A549 (cell line): ENCODE measurements around the gene REELD1.

Experiments
- ESRRA ChIP-seq: fragments of 150-350 bp; IDR thresholded peaks from 2 replicates; pipeline ENCODE4 v1.6.1; 2014; ENCODE audit warnings: mild to moderate bottlenecking, low read length, borderline replicate concordance
- HOXB5 ChIP-seq: fragments of 250-450 bp; sonication (Bioruptor Pico); IDR thresholded peaks from 2 replicates; pipeline ENCODE4 v1.5.0; 2020; ENCODE audit warnings: mild to moderate bottlenecking, moderate library complexity
- KDM1A ChIP-seq: fragments of 200-600 bp; sonication (generic); IDR thresholded peaks from 2 replicates; pipeline ENCODE4 v1.6.1; 2016; ENCODE audit warnings: low read depth, mild to moderate bottlenecking
- NFE2L2 ChIP-seq: fragments of 150-350 bp; conservative IDR thresholded peaks from 2 replicates; pipeline ENCODE4 v1.6.1; 2014; ENCODE audit warnings: low read length
- NR3C1 ChIP-seq: fragments of >200 bp; sonication (Bioruptor Twin); formaldehyde crosslinking; IDR thresholded peaks from 3 replicates; pipeline ENCODE4 v1.6.1; 2017
- POLR2A ChIP-seq: IDR thresholded peaks from 2 replicates; pipeline ENCODE4 v1.6.1; 2012; ENCODE audit warnings: mild to moderate bottlenecking, low read length
- RAD21 ChIP-seq, 2 experiments: fragments of >200 bp in 1 of 2; sonication (Bioruptor Twin) in 1 of 2; formaldehyde crosslinking in 1 of 2; IDR thresholded peaks in 1 of 2; conservative IDR thresholded peaks in 1 of 2; 2 replicates in 1 of 2; 3 replicates in 1 of 2; pipeline ENCODE4 v1.6.1; 2012 to 2018; ENCODE audit warnings: inconsistent platforms in 1 of 2
- RFX5 ChIP-seq: fragments of 450-650 bp; IDR thresholded peaks from 2 replicates; pipeline ENCODE4 v1.7.1; 2014; ENCODE audit warnings: antibody characterized with exemption, mild to moderate bottlenecking, moderate library complexity
- TF ChIP-seq, protein P1 (sequence below): fragments of >200 bp; sonication (Bioruptor Twin); formaldehyde crosslinking; IDR thresholded peaks from 3 replicates; pipeline ENCODE4 v1.5.1; 2016
- TF ChIP-seq, protein P2 (sequence below): IDR thresholded peaks from 2 replicates; pipeline ENCODE4 v1.6.1; 2012; ENCODE audit warnings: low read depth, borderline replicate concordance
- TF ChIP-seq, protein P3 (sequence below): fragments of 200-600 bp; sonication (generic); IDR thresholded peaks from 2 replicates; pipeline ENCODE4 v1.6.1; 2016; ENCODE audit warnings: antibody characterized with exemption, mild to moderate bottlenecking, moderate library complexity
- TF ChIP-seq, protein P4 (sequence below): fragments of 250-450 bp; sonication (Bioruptor Pico); IDR thresholded peaks from 2 replicates; pipeline ENCODE4 v1.5.0; 2021; ENCODE audit warnings: mild to moderate bottlenecking, moderate library complexity, borderline replicate concordance
- TF ChIP-seq, protein P5 (sequence below): IDR thresholded peaks from 2 replicates; pipeline ENCODE4 v1.6.1; 2012
- TF ChIP-seq, protein P6 (sequence below): IDR thresholded peaks from 2 replicates; pipeline ENCODE4 v1.6.1; 2012

DNA sequence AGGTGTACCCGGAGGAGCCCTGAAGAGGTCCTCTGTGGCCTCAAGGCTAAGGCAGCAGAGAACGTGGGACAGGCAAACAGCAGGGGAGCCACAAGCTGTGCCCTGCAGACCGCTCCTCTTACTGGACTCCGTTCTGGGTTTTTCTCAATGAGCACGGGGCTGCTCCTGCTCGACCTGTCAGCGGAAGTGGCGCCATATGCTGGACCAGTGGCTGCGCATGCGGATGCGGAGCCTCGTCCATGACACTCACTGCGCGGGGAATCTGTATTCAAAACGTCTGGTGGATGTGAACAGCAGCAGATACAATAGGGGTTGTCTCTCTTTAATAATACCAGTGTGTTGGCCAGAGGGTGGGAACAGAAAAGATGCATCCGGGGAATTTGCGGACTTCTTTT lies 29.5 kb downstream of the REELD1 start:
- TF ChIP-seq, protein P1, sequence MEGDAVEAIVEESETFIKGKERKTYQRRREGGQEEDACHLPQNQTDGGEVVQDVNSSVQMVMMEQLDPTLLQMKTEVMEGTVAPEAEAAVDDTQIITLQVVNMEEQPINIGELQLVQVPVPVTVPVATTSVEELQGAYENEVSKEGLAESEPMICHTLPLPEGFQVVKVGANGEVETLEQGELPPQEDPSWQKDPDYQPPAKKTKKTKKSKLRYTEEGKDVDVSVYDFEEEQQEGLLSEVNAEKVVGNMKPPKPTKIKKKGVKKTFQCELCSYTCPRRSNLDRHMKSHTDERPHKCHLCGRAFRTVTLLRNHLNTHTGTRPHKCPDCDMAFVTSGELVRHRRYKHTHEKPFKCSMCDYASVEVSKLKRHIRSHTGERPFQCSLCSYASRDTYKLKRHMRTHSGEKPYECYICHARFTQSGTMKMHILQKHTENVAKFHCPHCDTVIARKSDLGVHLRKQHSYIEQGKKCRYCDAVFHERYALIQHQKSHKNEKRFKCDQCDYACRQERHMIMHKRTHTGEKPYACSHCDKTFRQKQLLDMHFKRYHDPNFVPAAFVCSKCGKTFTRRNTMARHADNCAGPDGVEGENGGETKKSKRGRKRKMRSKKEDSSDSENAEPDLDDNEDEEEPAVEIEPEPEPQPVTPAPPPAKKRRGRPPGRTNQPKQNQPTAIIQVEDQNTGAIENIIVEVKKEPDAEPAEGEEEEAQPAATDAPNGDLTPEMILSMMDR: no peak
- no peak for TF ChIP-seq POLR2A
- no peak for TF ChIP-seq KDM1A
- TF ChIP-seq, protein P2, sequence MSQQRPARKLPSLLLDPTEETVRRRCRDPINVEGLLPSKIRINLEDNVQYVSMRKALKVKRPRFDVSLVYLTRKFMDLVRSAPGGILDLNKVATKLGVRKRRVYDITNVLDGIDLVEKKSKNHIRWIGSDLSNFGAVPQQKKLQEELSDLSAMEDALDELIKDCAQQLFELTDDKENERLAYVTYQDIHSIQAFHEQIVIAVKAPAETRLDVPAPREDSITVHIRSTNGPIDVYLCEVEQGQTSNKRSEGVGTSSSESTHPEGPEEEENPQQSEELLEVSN: no peak
- TF ChIP-seq HOXB5 (CRISPR knock-in tag): no peak
- TF ChIP-seq RAD21 (conservative IDR thresholded peaks at IDR 0.05 in 1 of 2, IDR thresholded peaks at IDR 0.05 in 1 of 2): no peak
- TF ChIP-seq ESRRA: no peak
- TF ChIP-seq, protein P3, sequence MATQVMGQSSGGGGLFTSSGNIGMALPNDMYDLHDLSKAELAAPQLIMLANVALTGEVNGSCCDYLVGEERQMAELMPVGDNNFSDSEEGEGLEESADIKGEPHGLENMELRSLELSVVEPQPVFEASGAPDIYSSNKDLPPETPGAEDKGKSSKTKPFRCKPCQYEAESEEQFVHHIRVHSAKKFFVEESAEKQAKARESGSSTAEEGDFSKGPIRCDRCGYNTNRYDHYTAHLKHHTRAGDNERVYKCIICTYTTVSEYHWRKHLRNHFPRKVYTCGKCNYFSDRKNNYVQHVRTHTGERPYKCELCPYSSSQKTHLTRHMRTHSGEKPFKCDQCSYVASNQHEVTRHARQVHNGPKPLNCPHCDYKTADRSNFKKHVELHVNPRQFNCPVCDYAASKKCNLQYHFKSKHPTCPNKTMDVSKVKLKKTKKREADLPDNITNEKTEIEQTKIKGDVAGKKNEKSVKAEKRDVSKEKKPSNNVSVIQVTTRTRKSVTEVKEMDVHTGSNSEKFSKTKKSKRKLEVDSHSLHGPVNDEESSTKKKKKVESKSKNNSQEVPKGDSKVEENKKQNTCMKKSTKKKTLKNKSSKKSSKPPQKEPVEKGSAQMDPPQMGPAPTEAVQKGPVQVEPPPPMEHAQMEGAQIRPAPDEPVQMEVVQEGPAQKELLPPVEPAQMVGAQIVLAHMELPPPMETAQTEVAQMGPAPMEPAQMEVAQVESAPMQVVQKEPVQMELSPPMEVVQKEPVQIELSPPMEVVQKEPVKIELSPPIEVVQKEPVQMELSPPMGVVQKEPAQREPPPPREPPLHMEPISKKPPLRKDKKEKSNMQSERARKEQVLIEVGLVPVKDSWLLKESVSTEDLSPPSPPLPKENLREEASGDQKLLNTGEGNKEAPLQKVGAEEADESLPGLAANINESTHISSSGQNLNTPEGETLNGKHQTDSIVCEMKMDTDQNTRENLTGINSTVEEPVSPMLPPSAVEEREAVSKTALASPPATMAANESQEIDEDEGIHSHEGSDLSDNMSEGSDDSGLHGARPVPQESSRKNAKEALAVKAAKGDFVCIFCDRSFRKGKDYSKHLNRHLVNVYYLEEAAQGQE: no peak
- TF ChIP-seq, protein P4, sequence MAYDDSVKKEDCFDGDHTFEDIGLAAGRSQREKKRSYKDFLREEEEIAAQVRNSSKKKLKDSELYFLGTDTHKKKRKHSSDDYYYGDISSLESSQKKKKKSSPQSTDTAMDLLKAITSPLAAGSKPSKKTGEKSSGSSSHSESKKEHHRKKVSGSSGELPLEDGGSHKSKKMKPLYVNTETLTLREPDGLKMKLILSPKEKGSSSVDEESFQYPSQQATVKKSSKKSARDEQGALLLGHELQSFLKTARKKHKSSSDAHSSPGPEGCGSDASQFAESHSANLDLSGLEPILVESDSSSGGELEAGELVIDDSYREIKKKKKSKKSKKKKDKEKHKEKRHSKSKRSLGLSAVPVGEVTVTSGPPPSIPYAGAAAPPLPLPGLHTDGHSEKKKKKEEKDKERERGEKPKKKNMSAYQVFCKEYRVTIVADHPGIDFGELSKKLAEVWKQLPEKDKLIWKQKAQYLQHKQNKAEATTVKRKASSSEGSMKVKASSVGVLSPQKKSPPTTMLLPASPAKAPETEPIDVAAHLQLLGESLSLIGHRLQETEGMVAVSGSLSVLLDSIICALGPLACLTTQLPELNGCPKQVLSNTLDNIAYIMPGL (CRISPR knock-in tag): no peak
- TF ChIP-seq RFX5: no peak
- TF ChIP-seq, protein P5, sequence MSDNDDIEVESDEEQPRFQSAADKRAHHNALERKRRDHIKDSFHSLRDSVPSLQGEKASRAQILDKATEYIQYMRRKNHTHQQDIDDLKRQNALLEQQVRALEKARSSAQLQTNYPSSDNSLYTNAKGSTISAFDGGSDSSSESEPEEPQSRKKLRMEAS: no peak
- TF ChIP-seq, protein P6, sequence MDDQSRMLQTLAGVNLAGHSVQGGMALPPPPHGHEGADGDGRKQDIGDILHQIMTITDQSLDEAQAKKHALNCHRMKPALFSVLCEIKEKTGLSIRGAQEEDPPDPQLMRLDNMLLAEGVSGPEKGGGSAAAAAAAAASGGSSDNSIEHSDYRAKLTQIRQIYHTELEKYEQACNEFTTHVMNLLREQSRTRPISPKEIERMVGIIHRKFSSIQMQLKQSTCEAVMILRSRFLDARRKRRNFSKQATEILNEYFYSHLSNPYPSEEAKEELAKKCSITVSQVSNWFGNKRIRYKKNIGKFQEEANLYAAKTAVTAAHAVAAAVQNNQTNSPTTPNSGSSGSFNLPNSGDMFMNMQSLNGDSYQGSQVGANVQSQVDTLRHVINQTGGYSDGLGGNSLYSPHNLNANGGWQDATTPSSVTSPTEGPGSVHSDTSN: no peak
- no peak for TF ChIP-seq NR3C1
- no peak for TF ChIP-seq NFE2L2
